HEK293T (cell line): Measurements from ENCODE around the gene GTF2B.
"Not testable (repeated sequence)": the region's sequence is repeated elsewhere in the genome, so short reads cannot be mapped to it uniquely, and the experiment has no call there.

Source experiments
- BHLHE40 ChIP-seq: fragments of 450-650 bp; IDR thresholded peaks from 2 replicates; pipeline ENCODE4 v1.6.1; 2016; ENCODE audit warnings: mild to moderate bottlenecking, moderate library complexity, borderline replicate concordance
- FOXM1 ChIP-seq: fragments of 450-650 bp; IDR thresholded peaks from 2 replicates; pipeline ENCODE4 v1.6.1; 2017; ENCODE audit warnings: mild to moderate bottlenecking, borderline replicate concordance

DNA sequence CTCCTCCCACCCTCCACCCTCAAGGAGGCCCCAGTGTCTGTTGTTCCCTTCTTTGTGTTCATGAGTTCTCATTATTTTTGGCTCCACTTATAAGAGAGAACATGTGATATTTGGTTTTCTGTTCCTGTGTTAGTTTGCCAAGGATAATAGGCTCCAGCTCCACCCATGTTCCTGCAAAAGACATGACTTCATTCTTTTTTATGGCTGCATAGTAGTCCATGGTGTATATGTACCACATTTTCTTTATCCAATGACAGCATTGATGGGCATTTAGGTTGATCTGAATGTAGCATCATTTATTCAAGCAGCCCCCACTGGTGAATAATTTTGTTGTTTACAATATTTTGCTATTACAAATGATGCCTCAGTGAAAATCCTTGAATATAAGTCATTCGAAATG, 47.2 kb upstream of the GTF2B start:
- TF ChIP-seq FOXM1, BHLHE40: not testable (repeated sequence)
